ES-I3 (cell line): ENCODE data around the gene ICE1.

Experiments used
- H3K36me3 ChIP-seq: 2 replicates; pipeline ENCODE4 v1.6.1; 2013; ENCODE audit warnings: mild to moderate bottlenecking, low read length, control low read depth, moderate library complexity; ENCODE audit not compliant: insufficient read depth
- H3K4me1 ChIP-seq: 2 replicates; pipeline ENCODE4 v1.6.1; 2013; ENCODE audit warnings: mild to moderate bottlenecking, control low read depth, low read length; ENCODE audit not compliant: insufficient read depth
- H3K9ac ChIP-seq: 2 replicates; pipeline ENCODE4 v1.6.1; 2013; ENCODE audit warnings: low read depth, mild to moderate bottlenecking, low read length, moderate library complexity
- H3K9me3 ChIP-seq: 2 replicates; pipeline ENCODE4 v1.6.1; 2013; ENCODE audit warnings: mild to moderate bottlenecking, low read length, moderate library complexity; ENCODE audit not compliant: control insufficient read depth, insufficient read depth

ICE1 gene

GRCh38 chr5:5534333-5534732 is 111.9 kb downstream of the ICE1 start:
- no peaks in the 10 kb centered on the region for H3K9me3 ChIP-seq
- no peak overlapping the region for H3K9ac ChIP-seq
- no peaks in the 10 kb centered on the region for H3K36me3 ChIP-seq
- H3K4me1 ChIP-seq: no peaks in the 10 kb centered on the region

- peaks cover 3% of the 10 kb centered on the region; the same call in 1 of the 2 replicates for H3K4me1 ChIP-seq
- no peak overlapping the region for H3K9ac ChIP-seq
- no peaks in the 10 kb centered on the region for H3K9me3 ChIP-seq
- no peaks in the 10 kb centered on the region for H3K36me3 ChIP-seq
These were observed 114.4 kb downstream of the ICE1 start for GRCh38 chr5:5536871-5537270.

DNA sequence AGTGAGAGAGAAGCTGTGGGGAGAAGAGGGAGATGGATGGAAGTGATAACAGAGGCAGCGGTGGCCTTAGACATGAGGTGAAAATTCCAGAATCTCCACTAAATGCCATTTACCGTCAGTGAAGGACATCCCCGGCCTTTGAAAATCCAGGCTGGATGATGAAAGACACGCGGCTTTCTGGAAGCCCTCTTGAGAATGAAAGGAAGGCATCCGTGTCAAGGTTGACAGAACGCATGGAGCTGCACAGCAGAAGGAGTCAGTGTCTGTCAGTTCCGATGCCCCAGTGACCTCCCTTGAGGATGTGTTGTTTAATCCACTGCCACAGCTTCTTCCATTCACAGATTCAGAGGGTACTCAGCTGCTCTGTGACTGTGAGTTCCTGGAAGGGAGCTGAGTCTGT is 114.9 kb downstream of the ICE1 start:
- no peaks in the 10 kb centered on the region for H3K9me3 ChIP-seq
- peaks cover 3% of the 10 kb centered on the region; the same call in 1 of the 2 replicates for H3K4me1 ChIP-seq
- H3K36me3 ChIP-seq: no peaks in the 10 kb centered on the region
- H3K9ac ChIP-seq: no peak overlapping the region

DNA sequence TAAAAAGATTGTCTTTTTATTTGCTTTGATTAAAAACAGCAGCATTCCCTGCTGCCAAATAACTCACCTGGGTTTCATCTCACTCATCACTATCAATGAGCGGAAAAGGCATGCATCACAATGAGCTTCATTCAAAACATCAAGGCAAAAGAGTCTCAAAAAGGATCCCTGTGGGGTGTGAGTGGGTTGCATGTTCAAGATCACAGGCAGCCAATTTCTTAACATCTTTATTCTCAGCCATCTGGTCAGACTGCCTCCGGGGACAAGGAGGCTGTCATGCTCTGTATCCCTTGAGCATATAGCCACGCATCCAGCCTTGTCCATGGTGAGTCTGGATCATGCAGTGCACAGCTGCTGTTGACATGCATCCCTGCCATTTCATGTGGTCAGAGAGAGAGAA is 117.1 kb downstream of the ICE1 start:
- H3K4me1 ChIP-seq: peaks cover 7% of the 10 kb centered on the region; the same call in 1 of the 2 replicates
- no peaks in the 10 kb centered on the region for H3K9me3 ChIP-seq
- H3K9ac ChIP-seq: no peak overlapping the region
- no peaks in the 10 kb centered on the region for H3K36me3 ChIP-seq
